Measurements from ENCODE around the gene SFT2D3.
"Not testable (repeated sequence)": the region's sequence is repeated elsewhere in the genome, so short reads cannot be mapped to it uniquely, and the experiment has no call there.

The SFT2D3 gene

GRCh38 chr2:127737892-127738291 is 36.6 kb downstream of the SFT2D3 start:
- H3K36me3 Mint-ChIP-seq (ENCODE audit: low read depth), result peaks cover 22% of the 10 kb centered on the region
- H3K27me3 Mint-ChIP-seq (ENCODE audit: low read depth), result no peaks in the 10 kb centered on the region
- peaks cover 30% of the 10 kb centered on the region for H3K4me1 Mint-ChIP-seq
- no peak overlapping the region for H3K4me3 Mint-ChIP-seq
- no peaks in the 10 kb centered on the region for H3K9me3 Mint-ChIP-seq
- TF ChIP-seq, protein P1, sequence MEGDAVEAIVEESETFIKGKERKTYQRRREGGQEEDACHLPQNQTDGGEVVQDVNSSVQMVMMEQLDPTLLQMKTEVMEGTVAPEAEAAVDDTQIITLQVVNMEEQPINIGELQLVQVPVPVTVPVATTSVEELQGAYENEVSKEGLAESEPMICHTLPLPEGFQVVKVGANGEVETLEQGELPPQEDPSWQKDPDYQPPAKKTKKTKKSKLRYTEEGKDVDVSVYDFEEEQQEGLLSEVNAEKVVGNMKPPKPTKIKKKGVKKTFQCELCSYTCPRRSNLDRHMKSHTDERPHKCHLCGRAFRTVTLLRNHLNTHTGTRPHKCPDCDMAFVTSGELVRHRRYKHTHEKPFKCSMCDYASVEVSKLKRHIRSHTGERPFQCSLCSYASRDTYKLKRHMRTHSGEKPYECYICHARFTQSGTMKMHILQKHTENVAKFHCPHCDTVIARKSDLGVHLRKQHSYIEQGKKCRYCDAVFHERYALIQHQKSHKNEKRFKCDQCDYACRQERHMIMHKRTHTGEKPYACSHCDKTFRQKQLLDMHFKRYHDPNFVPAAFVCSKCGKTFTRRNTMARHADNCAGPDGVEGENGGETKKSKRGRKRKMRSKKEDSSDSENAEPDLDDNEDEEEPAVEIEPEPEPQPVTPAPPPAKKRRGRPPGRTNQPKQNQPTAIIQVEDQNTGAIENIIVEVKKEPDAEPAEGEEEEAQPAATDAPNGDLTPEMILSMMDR (IDR thresholded peaks at IDR 0.05; ENCODE audit: unreplicated experiment in 3 of 3), result no peak
- peak overlapping the region in 2 of 3 experiments; percentile 32 to 82 for H3K27ac Mint-ChIP-seq

- H3K36me3 Mint-ChIP-seq (ENCODE audit: low read depth), result peaks cover 32% of the 10 kb centered on the region
- TF ChIP-seq, protein P1 (IDR thresholded peaks at IDR 0.05; ENCODE audit: unreplicated experiment in 3 of 3), result no peak
- peaks cover 14% of the 10 kb centered on the region for H3K4me1 Mint-ChIP-seq
- H3K4me3 Mint-ChIP-seq, result no peak overlapping the region
- no peaks in the 10 kb centered on the region for H3K27me3 Mint-ChIP-seq (ENCODE audit: low read depth)
- peak overlapping the region in 1 of 3 experiments; percentile 33 for H3K27ac Mint-ChIP-seq
- no peaks in the 10 kb centered on the region for H3K9me3 Mint-ChIP-seq
Observed at GRCh38 chr2:127739800-127740199, 38.5 kb downstream of the SFT2D3 start.

- Mint-ChIP-seq H3K36me3 (ENCODE audit: low read depth) (peaks cover 38% of the 10 kb centered on the region), H3K9me3 (no peaks in the 10 kb centered on the region), H3K27me3 (ENCODE audit: low read depth) (no peaks in the 10 kb centered on the region), H3K4me1 (peaks cover 5% of the 10 kb centered on the region), H3K27ac (peak overlapping the region in 1 of 3 experiments; percentile 76), H3K4me3 (no peak overlapping the region)
- TF ChIP-seq, protein P1 (IDR thresholded peaks at IDR 0.05; ENCODE audit: unreplicated experiment in 3 of 3), result no peak
Observed at GRCh38 chr2:127740665-127741288, 39.5 kb downstream of the SFT2D3 start.

GRCh38 chr2:127743477-127744026 is 42.3 kb downstream of the SFT2D3 start:
- Mint-ChIP-seq H3K27ac (no peak overlapping the region), H3K9me3 (no peaks in the 10 kb centered on the region), H3K4me3 (no peak overlapping the region), H3K27me3 (ENCODE audit: low read depth) (no peaks in the 10 kb centered on the region), H3K36me3 (ENCODE audit: low read depth) (peaks cover 48% of the 10 kb centered on the region), H3K4me1 (no peaks in the 10 kb centered on the region)
- TF ChIP-seq, protein P1 (IDR thresholded peaks at IDR 0.05; ENCODE audit: unreplicated experiment in 3 of 3), result peak in 1 of 3 experiments; percentile 7

GRCh38 chr2:127747621-127748020 is 46.3 kb downstream of the SFT2D3 start:
- peaks cover 40% of the 10 kb centered on the region for H3K36me3 Mint-ChIP-seq (ENCODE audit: low read depth)
- no peaks in the 10 kb centered on the region for H3K4me1 Mint-ChIP-seq
- H3K4me3 Mint-ChIP-seq, result no peak overlapping the region
- no peaks in the 10 kb centered on the region for H3K27me3 Mint-ChIP-seq (ENCODE audit: low read depth)
- TF ChIP-seq, protein P1 (IDR thresholded peaks at IDR 0.05; ENCODE audit: unreplicated experiment in 3 of 3), result no peak
- no peaks in the 10 kb centered on the region for H3K9me3 Mint-ChIP-seq
- H3K27ac Mint-ChIP-seq, result no peak overlapping the region

DNA sequence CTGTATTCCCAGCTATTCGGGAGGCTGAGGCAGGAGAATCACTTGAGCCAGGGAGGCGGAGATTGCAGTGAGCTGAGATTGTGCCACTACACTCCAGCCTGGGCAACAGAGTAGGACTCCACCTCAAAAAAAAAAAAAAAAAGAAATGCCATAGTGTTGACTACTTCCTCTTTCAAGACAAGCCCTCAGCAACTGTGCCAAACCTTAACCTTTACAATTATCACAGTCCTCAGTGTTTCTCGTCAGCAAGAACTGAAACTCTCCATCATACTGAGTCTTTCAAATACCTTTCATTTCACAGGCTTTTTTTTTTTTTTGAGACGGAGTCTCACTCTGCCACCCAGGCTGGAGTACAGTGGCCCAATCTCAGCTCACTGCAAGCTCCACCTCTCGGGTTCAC is 48.2 kb downstream of the SFT2D3 start:
- not testable (repeated sequence) for H3K4me3 Mint-ChIP-seq; H3K9me3 Mint-ChIP-seq; H3K27ac Mint-ChIP-seq; H3K27me3 Mint-ChIP-seq (ENCODE audit: low read depth); H3K4me1 Mint-ChIP-seq
- peaks cover 35% of the 10 kb centered on the region for H3K36me3 Mint-ChIP-seq (ENCODE audit: low read depth)

All from nephron (organoid).